ENCODE data around the gene SLC2A13.
"Not testable (repeated sequence)": the region's sequence is repeated elsewhere in the genome, so short reads cannot be mapped to it uniquely, and the experiment has no call there.

Gene SLC2A13

GRCh38 chr12:40054555-40055227, 51.2 kb downstream of the SLC2A13 start:
- no peak overlapping the region for H3K27ac ChIP-seq (ENCODE audit: low read depth, low read length)
- TF ChIP-seq EZH2phosphoT487 (conservative IDR thresholded peaks at IDR 0.05; ENCODE audit: low read length) (no peak), CTCF (IDR thresholded peaks at IDR 0.05; ENCODE audit: insufficient read depth, low read length, poor library complexity, severe bottlenecking) (no peak)
- H3K4me3 ChIP-seq (ENCODE audit: insufficient read depth, low read length, poor library complexity, severe bottlenecking) = no peak overlapping the region
- H3K27me3 ChIP-seq (ENCODE audit: low read length) = no peaks in the 10 kb centered on the region
- H3K4me2 ChIP-seq (ENCODE audit: low read depth, low read length, poor library complexity, severe bottlenecking) = no peak overlapping the region
- H2AFZ ChIP-seq (ENCODE audit: low read depth, low read length, severe bottlenecking) = no peak overlapping the region
- no peaks in the 10 kb centered on the region for H3F3A ChIP-seq (ENCODE audit: insufficient read depth)
- H3K9me3 ChIP-seq (ENCODE audit: insufficient read depth, low read length) = no peaks in the 10 kb centered on the region
- H3K79me2 ChIP-seq (ENCODE audit: insufficient read depth, low read length) = no peaks in the 10 kb centered on the region
- no peaks in the 10 kb centered on the region for H3K9me2 ChIP-seq (replicated peaks; ENCODE audit: insufficient read depth, low read length)
- no peak overlapping the region for H3K9ac ChIP-seq (ENCODE audit: low read length)
- H3K36me3 ChIP-seq (ENCODE audit: low read length) = no peaks in the 10 kb centered on the region
- no peaks in the 10 kb centered on the region for H4K20me1 ChIP-seq (ENCODE audit: low read depth, low read length)

GRCh38 chr12:40049268-40049667, 56.6 kb downstream of the SLC2A13 start:
- H3K27ac ChIP-seq (ENCODE audit: low read depth, low read length) = no peak overlapping the region
- no peaks in the 10 kb centered on the region for H3K36me3 ChIP-seq (ENCODE audit: low read length)
- no peak overlapping the region for H3K4me3 ChIP-seq (ENCODE audit: insufficient read depth, low read length, poor library complexity, severe bottlenecking)
- H3K4me2 ChIP-seq (ENCODE audit: low read depth, low read length, poor library complexity, severe bottlenecking) = peak overlapping the region; percentile 21
- no peaks in the 10 kb centered on the region for H3K9me3 ChIP-seq (ENCODE audit: insufficient read depth, low read length)
- H3K9ac ChIP-seq (ENCODE audit: low read length) = no peak overlapping the region
- no peaks in the 10 kb centered on the region for H3K9me2 ChIP-seq (replicated peaks; ENCODE audit: insufficient read depth, low read length)
- no peak for TF ChIP-seq CTCF (IDR thresholded peaks at IDR 0.05; ENCODE audit: insufficient read depth, low read length, poor library complexity, severe bottlenecking)
- no peak for TF ChIP-seq EZH2phosphoT487 (conservative IDR thresholded peaks at IDR 0.05; ENCODE audit: low read length)
- no peaks in the 10 kb centered on the region for H3F3A ChIP-seq (ENCODE audit: insufficient read depth)
- H3K27me3 ChIP-seq (ENCODE audit: low read length) = no peaks in the 10 kb centered on the region
- H4K20me1 ChIP-seq (ENCODE audit: low read depth, low read length) = no peaks in the 10 kb centered on the region
- no peak overlapping the region for H2AFZ ChIP-seq (ENCODE audit: low read depth, low read length, severe bottlenecking)
- no peaks in the 10 kb centered on the region for H3K79me2 ChIP-seq (ENCODE audit: insufficient read depth, low read length)

GRCh38 chr12:40047002-40047401, 58.9 kb downstream of the SLC2A13 start:
- H3K9ac ChIP-seq (ENCODE audit: low read length); H3K4me3 ChIP-seq (ENCODE audit: insufficient read depth, low read length, poor library complexity, severe bottlenecking); H4K20me1 ChIP-seq (ENCODE audit: low read depth, low read length); H3K27me3 ChIP-seq (ENCODE audit: low read length); H3K9me2 ChIP-seq (replicated peaks; ENCODE audit: insufficient read depth, low read length); H3K4me2 ChIP-seq (ENCODE audit: low read depth, low read length, poor library complexity, severe bottlenecking); H2AFZ ChIP-seq (ENCODE audit: low read depth, low read length, severe bottlenecking); H3K79me2 ChIP-seq (ENCODE audit: insufficient read depth, low read length); H3K27ac ChIP-seq (ENCODE audit: low read depth, low read length); H3K9me3 ChIP-seq (ENCODE audit: insufficient read depth, low read length); H3F3A ChIP-seq (ENCODE audit: insufficient read depth); H3K36me3 ChIP-seq (ENCODE audit: low read length): not testable (repeated sequence)

- H3K9me3 ChIP-seq (ENCODE audit: insufficient read depth, low read length) = no peaks in the 10 kb centered on the region
- H3K4me2 ChIP-seq (ENCODE audit: low read depth, low read length, poor library complexity, severe bottlenecking) = no peak overlapping the region
- H3F3A ChIP-seq (ENCODE audit: insufficient read depth) = no peaks in the 10 kb centered on the region
- H3K27ac ChIP-seq (ENCODE audit: low read depth, low read length) = no peak overlapping the region
- no peak overlapping the region for H3K9ac ChIP-seq (ENCODE audit: low read length)
- no peaks in the 10 kb centered on the region for H3K79me2 ChIP-seq (ENCODE audit: insufficient read depth, low read length)
- TF ChIP-seq CTCF (IDR thresholded peaks at IDR 0.05; ENCODE audit: insufficient read depth, low read length, poor library complexity, severe bottlenecking) (no peak), EZH2phosphoT487 (conservative IDR thresholded peaks at IDR 0.05; ENCODE audit: low read length) (no peak)
- H4K20me1 ChIP-seq (ENCODE audit: low read depth, low read length) = no peaks in the 10 kb centered on the region
- H3K9me2 ChIP-seq (replicated peaks; ENCODE audit: insufficient read depth, low read length) = no peaks in the 10 kb centered on the region
- H2AFZ ChIP-seq (ENCODE audit: low read depth, low read length, severe bottlenecking) = no peak overlapping the region
- H3K4me3 ChIP-seq (ENCODE audit: insufficient read depth, low read length, poor library complexity, severe bottlenecking) = no peak overlapping the region
- H3K36me3 ChIP-seq (ENCODE audit: low read length) = no peaks in the 10 kb centered on the region
- H3K27me3 ChIP-seq (ENCODE audit: low read length) = no peaks in the 10 kb centered on the region
These were observed 60.2 kb downstream of the SLC2A13 start for GRCh38 chr12:40045656-40046055.
